GOT3 (cell line): ENCODE results near the gene CUEDC1.

ENCODE experiments used
- DNase-seq: peaks from one replicate; lab custom pipeline; 2025; ENCODE audit warnings: mixed read lengths; lab: John Stamatoyannopoulos, UW

CUEDC1 gene

DNA sequence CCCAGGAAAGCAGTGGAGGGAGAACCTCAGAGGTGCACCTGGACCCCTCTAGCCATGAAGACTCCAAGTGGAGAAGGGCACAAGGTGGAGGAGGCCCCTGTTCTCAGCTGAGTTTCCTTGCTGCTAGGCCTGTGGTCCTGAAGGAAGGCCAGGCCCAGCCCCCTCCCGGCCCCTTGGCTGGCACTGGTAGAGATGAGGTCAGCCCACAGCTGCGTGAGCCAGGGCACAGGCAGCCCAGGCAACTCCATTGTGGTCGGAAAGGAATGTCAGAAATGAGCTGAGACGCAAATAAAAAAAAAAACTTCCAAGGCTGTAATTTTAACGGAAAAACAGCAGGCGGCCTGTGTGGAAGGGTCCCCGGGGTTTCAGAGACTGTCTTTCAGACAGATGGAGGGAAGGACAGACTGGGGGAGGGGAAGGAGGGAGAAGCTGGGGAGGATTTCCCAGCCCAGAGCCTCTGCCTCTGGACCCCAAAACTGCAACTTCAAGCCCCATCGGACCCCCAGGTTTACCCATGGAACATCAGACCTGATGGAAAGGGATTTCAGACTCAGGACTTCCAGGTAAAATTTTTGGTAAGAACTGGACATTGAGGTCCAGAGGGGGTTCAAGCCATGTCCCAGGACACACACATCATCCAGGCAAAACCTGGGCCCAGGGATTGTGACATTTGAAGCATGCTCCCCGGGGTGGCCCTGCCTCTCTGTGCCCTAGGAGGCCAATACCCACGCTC lies 79.8 kb downstream of the CUEDC1 start:
- peak; percentile 76 for DNase-seq

DNA sequence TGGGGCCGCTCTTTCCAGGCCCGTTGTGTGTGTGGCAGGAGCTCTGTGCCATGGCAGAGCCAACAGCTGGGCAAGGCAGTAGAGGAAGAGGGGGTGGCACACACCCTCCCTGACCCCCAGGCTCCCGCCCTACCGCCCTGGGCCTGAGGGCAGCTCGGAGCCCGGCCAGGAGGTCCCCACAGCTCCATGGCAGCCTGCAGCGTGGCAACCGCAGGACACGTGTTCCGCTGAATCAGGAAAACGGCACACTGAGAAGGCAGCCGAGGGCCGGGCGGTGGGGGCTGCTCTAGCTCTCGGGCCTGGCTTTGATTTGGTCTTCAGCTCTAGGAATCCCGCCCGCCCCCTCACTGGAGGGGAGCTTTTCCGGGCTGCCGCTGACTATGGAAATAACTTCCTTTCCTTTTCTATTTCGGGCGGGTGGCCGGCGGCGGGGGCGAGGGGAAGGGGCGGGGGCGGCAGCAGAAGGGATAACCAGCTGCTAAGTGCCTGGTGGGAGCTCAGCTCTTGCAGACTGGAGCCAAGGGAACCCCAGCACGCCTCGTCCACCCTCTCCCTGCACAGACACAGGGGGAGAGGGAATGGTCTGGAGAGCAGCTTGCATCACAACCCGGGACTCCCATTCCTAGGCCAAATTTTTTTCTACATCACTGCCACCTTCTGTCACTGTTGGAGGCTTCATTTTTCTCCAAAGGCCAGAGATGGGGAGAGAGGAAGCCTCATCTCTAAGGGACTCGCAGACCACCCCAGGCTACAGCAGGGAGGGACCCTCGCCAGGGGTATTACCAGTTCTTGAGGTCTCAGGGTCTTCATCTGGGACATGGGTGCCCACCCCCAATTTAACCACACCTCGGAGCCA lies 80.5 kb downstream of the CUEDC1 start:
- peak; percentile 69 for DNase-seq

DNA sequence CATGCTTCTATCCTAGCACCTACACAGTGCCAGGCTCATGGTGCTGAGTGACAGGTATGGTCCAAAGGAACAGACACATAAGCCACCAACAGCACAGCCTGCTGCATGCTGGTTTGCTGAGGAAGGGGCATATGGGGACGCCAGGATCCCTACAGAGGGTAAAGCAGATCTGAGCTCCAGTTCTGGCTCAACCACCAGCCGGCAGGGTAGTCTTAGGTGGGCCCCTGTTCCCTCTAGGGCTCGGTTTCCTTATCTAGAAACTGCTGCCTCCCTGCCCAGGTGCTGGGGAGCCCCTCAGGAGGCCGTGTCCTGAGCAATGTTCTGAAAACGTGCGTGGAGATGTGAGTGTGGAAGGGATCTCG lies 81.2 kb downstream of the CUEDC1 start:
- DNase-seq, result no peak

DNA sequence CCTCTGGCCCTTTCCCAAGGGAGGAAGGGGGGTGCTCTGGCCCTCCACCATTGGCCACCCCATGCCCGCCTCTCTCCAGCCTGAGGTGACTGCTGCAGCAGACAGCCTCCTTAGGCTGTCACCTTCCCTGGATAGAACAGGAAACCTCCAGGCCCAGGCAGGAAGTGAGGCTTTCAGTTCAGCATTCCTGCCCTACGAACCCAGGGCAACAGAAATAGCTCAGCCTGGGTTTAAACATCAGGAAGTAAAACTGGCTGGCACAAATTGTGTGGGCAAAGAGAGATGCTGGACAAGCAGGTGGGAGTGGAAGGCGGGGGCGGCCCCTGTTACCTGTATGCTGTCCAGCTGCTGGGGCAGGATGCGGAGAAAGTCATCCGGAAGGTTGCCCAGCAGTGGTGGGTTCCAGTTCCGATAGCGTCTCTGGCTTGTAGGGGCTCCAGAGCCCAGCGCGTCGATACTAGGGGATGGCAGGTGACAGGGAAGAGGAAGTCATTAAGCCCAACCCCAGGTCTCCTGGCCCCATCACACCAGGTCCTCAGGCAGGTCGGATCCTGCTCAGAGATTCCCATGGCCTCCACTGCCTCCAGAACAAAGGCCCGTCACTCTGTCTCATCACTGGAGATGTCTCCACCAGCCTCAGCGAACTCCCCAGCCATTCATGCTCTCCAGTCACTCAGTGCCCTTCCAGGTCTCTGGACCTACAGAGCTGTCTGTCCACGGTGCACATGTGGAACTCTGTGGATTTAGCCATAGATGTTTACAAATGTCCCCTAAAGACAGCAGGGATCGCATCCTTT lies 81.8 kb downstream of the CUEDC1 start:
- no peak for DNase-seq

DNA sequence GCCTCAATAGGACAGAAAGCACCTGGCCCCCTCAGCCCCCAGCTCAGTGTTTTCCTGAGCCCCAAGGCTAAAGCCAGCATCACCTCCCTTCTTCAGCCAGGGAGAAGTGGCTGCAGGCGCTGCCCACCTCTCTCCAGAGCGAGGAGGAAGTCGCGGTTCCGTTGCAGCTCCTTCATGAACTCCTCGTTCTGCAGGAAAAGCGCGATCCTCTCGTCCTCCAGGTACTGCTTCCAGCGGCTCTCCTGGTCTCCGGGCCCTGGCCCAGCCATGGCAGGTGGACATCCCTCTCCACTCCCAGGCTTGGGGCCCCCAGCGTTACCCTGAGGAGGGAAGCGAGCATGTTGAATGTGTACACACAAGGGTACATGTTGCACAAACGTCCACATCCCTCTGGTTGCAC lies 82.7 kb downstream of the CUEDC1 start:
- DNase-seq, result no peak

DNA sequence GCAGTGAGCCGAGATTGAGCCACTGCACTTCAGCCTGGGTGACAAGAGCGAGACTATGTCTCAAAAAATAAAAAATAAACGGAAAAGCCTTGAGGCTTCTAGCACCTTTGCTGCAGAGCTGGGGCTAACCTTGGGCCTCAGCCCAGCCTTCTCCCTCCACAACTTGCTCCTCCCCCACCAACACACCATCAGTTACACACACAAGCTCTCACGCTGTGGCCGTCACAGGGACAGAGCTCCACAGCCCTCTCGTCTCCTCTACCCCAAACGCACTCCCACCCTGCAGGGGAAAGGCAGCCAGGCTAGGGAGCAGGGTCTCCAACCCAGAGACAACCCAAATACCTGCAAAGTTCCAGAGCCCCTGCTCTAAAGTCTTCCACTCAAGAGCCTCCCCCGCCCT lies 83.3 kb downstream of the CUEDC1 start:
- no peak for DNase-seq

DNA sequence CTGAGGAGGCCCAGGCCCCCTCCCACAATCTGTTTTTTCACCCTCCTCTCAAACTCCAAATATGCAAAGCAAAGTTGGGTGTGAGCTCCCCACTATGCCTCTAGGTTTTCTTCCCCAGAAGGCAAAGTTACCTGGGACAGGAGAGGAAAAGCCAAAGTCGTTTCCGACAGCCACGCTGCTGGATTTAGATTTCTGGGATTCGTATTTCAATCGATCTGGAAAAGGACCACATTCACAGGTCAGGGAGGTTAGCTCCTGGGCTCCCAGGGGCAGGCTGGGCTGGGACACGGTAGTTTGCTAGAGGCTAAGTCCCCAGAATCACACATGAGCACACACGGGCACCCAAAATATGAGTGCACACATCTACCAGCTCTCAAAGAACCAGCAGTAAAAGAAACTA lies 84.1 kb downstream of the CUEDC1 start:
- no peak for DNase-seq

DNA sequence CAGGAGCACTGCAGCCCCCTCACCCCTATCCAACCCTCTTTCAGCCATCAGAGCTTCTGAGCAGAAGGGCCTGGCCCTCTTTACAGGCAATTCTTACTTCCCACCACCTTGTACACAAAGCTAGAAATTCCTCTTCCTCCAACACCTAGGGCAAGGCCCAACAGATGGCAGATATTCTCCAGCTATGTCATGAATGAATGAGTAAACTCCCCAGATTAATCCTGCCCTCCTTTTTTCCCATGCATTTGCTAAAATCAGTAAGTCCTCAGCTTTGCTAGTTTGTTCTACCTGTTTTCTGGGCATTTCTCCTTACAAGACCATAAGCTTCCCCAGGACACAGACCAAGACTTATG lies 85.0 kb downstream of the CUEDC1 start:
- no peak for DNase-seq

DNA sequence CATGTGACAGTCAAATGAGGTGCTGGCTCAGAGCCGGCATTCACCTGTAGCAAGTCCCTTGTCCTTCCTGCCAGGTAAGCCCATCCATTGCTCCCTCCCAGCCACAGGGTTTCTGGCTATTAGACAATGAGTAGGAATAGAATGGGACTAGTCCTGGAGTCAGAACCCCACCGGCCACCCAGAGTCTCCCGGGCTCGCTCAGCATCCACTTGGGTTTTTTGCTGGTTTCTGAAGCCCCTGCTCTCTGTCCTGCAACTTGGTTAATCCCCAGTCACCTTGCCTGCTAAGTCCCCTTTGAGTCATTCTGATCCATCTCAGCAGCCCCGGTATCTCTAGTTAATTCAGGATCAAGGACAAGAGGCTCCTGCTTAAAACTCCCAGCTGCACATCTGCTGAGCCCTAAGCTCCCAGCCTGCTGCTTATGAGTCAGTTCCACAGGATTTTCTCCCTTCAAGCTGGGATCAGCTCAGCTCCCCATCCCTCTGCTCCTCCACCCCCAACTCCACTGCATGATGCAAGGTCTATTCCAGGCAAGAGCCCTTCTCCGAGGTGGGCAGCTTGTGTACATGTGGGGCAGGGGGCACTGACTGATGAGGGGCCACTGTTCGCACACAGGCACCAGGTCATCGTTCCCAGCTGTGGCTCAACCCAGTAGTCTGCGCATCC lies 85.5 kb downstream of the CUEDC1 start:
- DNase-seq, result no peak

DNA sequence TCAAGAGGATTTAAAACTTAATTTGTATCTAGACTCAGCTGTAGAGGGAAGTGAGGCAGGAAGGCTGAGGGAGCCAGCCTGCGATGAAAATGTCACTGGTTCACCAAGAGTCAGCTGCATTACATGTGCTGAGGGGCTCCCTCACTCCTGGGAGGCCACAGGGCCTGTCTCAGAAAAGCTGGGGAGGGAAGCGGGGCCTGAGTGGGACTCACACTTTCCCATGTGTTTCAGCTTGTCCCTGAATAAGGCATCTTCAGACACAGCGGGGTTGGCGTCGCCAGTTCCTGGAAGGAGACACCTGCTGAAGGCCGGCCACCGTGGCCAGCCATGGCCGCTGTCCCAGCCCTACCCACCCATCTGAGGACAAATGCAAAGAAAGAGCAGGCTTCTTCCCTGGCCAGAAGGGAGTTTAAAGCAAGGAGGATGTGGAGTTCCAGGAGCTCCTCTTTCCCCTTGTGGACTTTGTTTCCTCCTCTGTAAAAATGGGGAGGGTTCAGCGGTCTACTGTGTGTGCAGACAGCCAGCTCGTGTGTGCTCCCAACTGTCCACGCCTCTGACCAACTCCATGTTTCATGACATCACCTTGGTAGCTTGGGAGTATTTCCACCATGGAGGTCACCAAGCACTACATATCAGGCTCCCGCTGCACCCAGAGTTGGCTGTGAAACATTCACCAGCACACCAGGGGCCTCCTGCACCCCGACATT lies 86.1 kb downstream of the CUEDC1 start:
- no peak for DNase-seq

DNA sequence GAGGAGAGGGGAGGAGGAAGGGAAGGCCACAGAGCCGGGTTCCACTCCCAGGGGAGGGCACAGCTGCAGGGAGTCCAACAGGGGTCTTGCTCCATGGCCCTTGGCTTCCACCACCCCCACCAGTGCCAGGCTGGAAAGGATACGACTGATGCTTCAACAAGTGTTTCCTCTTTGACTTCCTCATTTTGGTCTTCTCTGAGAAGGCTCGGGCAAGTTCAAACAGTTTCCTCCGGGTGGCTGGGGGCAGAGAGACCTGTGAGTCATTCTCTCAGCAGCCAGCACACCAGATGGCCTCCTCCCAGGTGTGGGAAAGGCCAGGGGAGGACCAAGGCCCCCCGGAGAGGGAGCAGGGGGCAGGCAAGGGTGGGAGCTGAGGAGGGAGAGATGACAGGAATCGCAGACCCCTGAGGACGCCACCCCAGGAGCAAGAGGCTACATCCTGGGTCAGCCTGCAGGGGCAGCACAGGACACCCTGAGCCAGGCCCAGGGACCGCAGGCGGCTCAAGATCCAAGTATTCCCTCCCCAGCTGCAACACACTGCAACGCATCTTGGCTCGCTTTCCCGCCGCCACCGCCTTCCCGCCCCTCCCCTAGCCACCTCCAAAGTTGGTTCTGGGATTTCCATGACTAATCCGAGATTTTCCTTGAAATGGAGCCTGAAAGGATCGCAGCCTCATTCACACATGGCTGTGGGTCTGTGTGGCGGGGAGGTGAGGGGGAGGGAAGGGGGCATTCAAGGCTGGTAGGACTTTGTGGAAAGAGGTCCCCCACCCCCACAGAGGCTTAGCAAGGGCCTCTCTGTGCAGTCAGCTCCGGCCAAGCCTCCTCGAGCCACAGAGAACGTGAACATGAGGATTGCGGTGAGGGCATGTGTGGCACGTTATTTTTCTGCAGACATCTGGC lies 87.0 kb downstream of the CUEDC1 start:
- DNase-seq, result peak; percentile 77

DNA sequence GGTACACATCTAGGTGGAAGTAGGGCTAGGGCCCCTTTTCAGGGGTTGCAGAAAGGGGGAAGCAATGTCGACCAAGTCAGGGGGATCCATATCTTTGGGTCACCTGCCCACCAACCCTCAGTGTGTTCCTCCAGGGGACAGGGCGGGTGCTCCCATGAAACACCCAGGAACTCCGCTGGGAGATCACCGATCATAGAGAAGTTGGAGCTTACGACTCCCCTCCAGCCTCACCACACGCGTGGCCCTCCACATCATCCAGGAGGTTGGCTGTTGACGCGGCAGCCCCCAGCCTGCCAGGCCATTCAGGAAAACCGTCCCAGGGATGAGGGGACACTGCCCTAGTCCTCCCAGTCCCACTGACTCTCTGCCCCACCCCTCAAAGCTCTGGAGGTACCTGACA lies 88.1 kb downstream of the CUEDC1 start:
- DNase-seq, result no peak

DNA sequence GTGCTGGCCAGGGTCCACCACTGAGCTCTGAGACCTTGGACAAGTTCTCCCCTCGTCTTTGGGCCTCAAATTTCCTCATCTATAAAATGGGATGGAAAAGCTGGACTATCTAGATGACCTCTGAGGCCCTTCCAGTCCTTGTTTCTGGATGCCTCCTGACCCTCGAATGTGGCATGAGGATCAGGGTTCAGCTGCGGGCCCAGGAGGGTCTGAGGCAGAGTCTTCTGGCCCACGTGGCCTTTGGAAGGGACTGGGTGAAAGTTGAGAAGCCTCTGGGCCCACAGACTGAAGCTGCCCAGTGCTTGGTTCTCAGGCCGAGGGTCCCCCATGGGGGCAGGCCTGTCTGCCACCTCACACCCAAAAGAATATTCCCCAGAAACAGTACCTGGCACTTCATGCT lies 88.5 kb downstream of the CUEDC1 start:
- DNase-seq, result no peak

DNA sequence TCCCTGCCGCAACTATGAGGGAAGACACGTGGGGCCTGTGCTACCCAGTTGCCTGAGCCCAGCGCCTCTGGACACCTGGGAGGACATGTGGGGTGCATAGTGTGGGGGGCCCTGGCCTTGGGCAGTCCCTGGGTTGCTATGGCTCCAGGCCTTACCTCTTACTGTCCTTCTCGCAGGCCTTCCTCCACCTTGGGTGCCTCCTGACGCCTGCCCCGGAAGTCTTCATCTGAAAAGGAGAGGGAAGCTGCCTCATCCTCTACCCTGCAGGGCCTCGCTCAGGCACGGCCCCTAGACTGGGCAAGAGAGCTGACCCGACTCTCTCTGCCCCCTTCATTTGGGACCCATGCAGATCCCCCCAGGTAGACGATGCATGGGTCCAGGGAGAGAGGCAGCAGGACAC lies 88.9 kb downstream of the CUEDC1 start:
- DNase-seq, result no peak

DNA sequence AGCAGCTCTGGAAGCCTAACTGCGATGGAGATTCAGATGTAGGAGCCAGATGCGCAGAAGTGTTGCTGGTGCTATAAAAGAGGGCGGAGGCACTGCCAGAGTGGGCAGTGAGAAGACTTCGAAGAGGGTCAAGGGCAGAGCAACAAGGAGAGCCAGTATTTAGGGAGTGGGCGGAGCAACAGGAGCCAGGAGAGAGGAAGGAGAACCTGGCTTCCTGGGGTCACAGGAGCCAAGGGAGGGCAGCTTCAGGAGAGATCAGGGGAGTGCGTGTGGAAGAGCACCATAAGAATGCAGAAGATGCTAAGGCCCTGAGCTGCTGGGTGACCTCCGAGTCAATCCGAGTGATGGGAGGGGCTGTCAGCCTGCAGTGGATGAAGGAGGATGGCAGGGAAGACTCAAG lies 90.9 kb downstream of the CUEDC1 start:
- DNase-seq, result no peak

DNA sequence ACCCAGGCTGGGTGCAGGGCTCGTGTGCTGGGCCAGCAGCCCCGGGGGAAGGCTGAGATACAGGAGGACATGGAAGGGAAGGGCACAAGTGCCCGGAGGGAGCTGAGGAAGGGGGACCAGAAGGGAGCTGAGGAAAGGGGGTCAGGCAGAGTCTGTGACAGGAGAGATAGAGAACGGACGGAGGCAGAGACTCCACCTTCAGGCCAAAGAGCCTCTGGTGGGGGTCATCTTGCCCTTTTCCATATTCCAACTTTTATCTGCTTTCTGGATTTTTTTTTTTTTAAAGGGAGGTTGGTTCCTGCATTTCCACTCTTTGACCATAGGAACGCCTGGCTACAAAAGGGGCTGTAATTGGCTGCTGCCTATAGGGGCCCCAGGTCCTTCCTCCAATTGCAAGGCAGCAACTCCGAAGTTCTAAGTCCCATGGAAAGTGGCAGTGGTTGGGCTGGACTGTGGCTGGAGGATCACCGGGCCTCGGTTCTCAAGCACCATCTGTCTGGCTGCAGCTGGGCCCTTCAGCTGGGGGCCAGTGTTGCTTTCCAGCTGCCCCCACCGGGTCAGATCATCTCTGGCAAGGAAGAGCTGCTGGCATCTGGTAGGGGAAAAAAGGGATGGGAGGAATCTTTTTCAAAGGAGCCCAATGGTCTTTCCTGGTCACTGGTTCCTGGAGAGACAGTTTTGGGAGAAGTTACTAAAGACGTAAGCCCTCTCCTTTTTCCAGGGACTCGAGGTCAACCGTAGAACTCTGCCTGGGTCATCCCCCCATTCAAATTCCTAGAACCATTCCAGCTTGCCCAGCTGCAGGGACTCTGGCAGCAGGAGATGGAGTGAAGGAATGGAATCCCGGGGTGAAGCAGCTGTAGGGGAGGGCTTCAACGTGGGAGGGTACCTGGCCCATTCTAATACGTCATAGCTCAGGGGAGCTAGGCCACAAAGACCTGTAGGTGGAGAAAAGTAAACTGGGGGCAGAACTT lies 92.2 kb downstream of the CUEDC1 start:
- DNase-seq, result no peak

DNA sequence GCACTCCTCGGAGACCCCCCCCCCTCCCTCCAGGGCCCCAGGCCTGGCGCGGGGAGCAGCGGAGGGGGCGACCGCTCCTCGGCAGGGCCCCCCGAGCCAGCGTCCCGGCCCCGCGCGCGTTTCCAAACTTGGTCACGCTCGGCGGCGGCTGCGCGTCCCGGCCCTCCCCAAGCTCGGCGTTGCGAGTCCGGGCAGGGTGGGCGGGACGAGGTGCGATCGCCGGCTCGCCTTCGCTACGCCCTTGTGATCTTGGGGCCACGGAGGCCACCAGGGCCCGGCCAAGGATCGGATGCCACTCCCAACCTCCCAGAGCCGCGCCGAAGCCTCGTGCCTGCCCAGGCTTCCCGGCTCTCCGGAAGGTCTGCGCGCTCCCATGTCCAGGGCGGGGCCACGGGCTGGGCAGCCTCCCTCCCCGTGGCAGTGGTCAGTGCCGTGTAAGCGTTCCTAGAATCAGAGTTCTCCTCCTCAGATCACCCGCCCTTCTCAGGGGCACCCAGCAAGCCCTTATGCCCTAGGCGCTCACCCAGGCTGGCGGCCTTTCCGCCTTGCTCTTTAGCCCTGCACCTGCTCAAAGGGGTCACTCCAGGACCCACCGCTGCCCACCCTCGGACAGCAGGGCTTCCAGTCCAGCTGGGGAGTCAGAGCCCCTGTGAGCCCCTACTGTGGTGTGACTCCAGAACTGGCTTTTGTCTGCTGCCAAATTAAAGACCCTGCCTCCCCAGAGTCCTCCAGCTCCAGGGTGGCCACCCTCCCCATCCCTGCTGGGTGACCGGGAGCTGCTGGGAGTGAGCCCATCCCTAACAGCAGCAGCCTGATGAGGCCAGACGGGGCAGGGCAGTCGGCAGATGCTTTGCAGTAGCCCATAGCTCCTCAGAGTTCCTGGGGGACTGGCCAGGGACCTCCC lies 93.2 kb downstream of the CUEDC1 start:
- DNase-seq, result no peak
